GM21576 (cell line): Measurements from ENCODE around the gene TRAK1.
"Not testable (repeated sequence)": the region's sequence is repeated elsewhere in the genome, so short reads cannot be mapped to it uniquely, and the experiment has no call there.

Source experiments
- ATAC-seq: cut with Tn5 transposase; IDR thresholded peaks from one replicate; pipeline ENCODE4 v1.9.1; 2021; ENCODE audit warnings: mild to moderate bottlenecking, moderate library complexity; ENCODE audit not compliant: unreplicated experiment

TRAK1 gene

GRCh38 chr3:42090973-42091731, at the start of gene TRAK1:
Gene TRAK1 (plus strand): TSS chr3:42091357. CDS start chr3:42091470, 113 bp downstream.
- ATAC-seq: no peak

- no peak for ATAC-seq
Observed at GRCh38 chr3:42042747-42043098, 48.4 kb upstream of the TRAK1 start.

GRCh38 chr3:42043099-42043813, 47.9 kb upstream of the TRAK1 start:
- no peak for ATAC-seq

GRCh38 chr3:42045708-42046243, 45.4 kb upstream of the TRAK1 start:
- no peak for ATAC-seq

DNA sequence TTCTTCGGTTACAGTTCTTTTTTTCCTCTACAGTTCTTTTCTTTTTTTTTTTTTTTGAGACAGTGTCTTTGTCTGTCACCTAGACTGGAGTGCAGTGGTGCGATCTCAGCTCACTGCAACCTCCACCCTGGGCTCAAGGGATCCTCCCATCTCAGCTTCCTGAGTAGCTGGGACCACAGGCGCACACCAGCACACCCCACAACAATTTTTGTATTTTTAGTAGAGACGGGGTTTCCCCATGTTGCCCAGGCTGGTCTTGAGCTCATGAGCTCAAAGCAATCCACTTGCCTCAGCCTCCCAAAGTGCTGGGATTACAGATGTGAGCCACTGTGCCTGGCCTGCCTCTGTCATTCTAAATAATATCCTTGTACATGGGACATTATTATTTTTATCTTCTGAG, 42.6 kb upstream of the TRAK1 start:
- not testable (repeated sequence) for ATAC-seq

GRCh38 chr3:42050126-42050525, 41.0 kb upstream of the TRAK1 start:
- no peak for ATAC-seq

GRCh38 chr3:42051384-42052131, 39.6 kb upstream of the TRAK1 start:
- ATAC-seq: peak; percentile 17

GRCh38 chr3:42052132-42052483, 39.0 kb upstream of the TRAK1 start:
- ATAC-seq: peak; percentile 43

DNA sequence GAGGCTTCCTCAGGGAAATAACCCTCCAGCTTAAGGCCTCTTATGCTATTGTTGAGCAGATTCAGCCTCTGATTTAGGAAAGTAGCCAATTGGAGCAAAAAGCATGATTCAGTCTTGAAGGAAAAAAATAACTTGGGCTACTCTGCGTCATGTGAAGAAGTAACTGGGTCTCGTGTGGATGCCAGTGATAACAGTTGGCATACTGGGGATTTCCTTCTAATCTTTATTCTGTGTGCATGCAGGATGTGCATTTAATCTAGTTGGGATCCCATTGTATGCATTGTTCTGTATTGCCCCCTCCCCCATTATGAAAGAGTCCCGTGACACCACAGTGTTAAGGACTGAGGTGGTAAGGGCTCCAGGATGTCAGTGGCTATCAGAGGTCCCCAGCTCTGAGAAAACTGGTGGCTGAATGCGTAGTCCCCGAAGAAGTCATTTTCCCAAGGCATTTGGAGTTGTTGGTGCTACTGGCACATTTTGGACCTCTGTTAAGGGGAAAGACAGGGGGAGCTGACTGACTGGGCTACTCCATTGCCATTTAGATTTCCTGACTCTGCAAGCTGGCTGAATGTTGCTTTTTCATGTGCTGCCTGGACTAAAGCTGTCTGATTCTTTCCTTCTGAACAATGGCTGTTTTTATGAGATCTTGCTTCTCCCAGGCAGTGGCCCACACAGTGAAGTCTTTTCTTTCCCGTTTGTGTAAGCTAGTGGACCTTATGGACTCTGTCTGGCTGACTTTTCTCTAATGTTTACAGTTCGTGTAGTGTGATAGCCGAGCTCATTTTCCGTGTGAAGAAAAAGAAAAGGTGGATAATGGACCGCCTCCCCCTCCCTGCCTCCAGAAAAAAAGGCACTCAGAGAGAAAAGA, 38.4 kb upstream of the TRAK1 start:
- ATAC-seq: no peak

- no peak for ATAC-seq
Observed at GRCh38 chr3:42053476-42053875, 37.7 kb upstream of the TRAK1 start.

- ATAC-seq: no peak
Observed at GRCh38 chr3:42055291-42055690, 35.9 kb upstream of the TRAK1 start.

GRCh38 chr3:42056840-42057239, 34.3 kb upstream of the TRAK1 start:
- ATAC-seq: no peak

DNA sequence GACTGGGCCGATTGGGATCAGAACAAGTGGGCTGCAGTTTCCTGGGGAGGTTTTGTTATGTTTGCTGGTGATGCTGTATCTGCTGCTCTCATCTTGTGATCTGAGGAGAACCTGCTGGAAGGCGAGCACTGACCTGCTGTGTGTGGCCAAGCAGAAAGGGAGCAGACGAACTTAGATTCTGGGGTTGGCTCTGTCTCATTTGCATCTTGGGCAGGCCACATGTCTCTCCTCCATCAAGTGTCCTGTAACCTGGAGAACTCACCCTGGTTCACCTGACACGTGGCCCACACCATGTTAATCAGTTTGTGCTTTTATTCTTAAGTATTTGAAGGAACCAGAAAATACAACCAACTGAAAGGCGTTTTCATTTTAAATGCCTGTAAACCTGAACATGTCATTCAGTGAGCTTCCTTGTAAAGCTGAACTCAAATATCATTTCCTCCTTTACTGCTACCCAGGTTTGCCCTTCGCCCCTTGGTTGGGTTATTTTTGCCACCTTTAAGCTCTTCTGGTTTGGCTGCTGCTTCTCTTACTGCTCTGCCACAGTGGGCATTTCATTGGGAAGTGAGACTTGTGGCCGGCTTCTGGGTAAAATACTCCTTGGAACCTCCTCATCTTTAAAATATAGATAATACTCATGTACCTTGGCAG, 33.5 kb upstream of the TRAK1 start:
- ATAC-seq: peak; percentile 86

GRCh38 chr3:42061025-42061712, 30.0 kb upstream of the TRAK1 start:
- ATAC-seq: no peak

DNA sequence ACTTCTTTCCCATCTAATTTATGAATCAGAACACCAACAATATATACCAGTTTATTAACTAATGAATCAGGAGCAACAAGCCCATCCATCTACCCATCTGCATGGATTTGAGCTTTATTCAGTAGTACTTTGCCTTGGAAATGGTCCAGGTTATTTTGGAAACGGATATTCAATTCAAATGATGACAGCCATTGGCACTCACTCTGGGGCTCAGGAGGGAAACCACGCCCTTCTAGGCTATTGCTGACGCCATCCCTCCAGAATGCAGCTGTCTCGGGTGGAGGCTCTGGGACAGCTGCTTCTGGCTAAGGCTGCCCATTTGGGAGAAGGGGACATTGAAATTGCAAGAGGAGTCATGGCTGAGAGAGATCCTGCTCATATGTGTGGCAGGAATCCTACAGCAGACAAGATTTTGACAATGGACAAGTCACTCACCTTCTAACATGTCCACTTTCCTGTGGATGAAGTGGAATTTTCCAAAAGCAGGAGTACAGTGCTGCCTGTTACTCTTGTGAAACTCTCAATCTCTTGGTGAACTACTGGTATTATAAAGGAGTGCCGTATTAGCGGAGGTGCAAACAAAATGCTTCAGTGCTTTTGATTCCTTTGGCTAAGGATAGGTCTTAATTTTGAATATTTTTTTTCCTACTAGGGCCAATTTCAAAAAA, 29.3 kb upstream of the TRAK1 start:
- ATAC-seq: no peak

DNA sequence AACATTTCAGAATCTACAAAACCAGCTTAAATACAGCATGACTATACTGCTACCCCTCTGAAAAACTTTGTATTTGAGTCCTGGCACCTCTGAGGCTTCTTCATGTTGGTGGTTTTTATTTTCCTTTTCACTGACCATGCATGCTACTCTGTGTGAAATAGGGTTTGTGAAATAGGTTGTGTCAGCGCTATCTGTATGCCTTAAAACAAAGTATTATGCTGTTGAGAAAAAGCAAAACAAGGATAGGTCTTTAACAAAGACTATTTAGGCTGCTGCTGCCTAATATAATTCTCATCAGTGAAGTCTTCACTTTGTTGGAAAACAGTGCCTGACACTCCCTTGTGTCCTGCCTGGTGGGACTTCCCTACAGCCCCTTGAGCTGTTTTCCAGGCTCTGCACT, 28.7 kb upstream of the TRAK1 start:
- no peak for ATAC-seq

DNA sequence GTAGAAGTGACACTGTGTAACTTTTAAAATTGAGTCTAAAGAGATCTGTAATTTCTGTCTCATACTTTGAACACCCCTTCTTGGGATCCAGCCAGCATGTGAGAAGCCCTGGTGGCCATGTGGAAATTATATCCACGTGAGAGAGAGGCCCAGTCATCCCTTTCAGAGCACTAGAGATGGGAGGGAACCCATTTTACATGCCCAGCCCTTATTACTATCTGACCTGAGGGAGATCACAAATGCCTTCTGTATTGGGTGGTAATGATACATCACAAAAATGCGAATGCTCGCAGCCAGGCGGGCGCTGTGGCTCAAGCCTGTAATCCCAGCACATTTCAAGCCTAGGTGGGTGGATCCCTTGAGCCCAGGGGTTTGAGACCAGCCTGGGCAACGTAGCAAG, 27.3 kb upstream of the TRAK1 start:
- no peak for ATAC-seq

DNA sequence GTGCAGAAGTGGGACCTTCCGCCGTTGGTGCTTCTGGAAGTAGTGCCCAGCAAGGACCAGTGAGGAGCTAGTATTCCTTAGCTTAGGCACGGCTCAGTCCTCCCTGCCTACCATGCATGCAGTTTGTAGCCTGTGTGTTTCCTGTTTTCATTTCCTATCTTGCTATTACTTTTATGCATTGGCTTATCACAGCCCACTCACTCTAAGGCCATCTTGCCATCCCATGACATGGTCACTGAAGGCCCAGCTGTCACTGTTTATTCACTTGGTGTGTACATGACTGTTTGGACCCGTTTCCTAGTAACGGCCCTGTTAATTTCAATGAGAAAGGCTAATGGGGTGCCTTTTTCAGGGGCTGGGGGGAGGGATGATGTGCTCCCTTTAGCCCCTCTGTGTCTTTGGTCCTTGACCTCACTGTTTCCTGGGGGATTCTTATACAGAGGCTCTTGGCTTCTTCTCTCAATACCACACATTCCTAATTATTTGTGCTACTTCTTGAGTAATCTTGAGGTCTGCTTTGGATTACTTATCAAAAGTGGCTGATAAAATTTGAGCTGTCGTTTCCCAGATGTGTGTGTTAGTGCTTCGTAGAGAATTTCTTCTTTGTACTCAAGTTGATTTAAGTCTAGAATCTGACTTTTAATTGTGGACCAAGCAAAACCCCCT, 24.5 kb upstream of the TRAK1 start:
- ATAC-seq: no peak
